Suprapubic skin (tissue), 4 donors: ENCODE data around the gene PTGER1. TPM values are rescaled to one million over a fixed set of nuclear protein-coding genes. Genes with fewer than 3 reads are reported as not detected.
"Not testable (repeated sequence)": the region's sequence is repeated elsewhere in the genome, so short reads cannot be mapped to it uniquely, and the experiment has no call there.

ENCODE experiments used
- DNase-seq, 2 donors: peaks; one replicate each; pipeline ENCODE4 v3.0.0-alpha.2; 2019; ENCODE audit warnings: low spot score in 2 of 2
- H3K27ac ChIP-seq: fragments of 200-600 bp; sonication (generic); one replicate; pipeline ENCODE4 v1.5.1; 2019
- H3K27me3 ChIP-seq: fragments of 200-600 bp; sonication (generic); one replicate; pipeline ENCODE4 v1.5.1; 2019
- H3K36me3 ChIP-seq: fragments of 200-600 bp; sonication (generic); one replicate; pipeline ENCODE4 v1.5.1; 2019
- H3K4me1 ChIP-seq: fragments of 200-600 bp; sonication (generic); one replicate; pipeline ENCODE4 v1.5.1; 2019
- H3K4me3 ChIP-seq: fragments of 200-600 bp; sonication (generic); one replicate; pipeline ENCODE4 v1.5.1; 2019; ENCODE audit warnings: mild to moderate bottlenecking
- H3K9me3 ChIP-seq: fragments of 200-600 bp; sonication (generic); one replicate; pipeline ENCODE4 v1.5.1; 2019
- CTCF ChIP-seq, 2 donors: fragments of 200-600 bp in 1 of 2; fragments of 450-650 bp in 1 of 2; sonication (generic) in 1 of 2; IDR thresholded peaks; one replicate each; pipeline ENCODE4 v1.5.1; 2016 to 2019; ENCODE audit warnings: antibody characterized with exemption in 2 of 2, mild to moderate bottlenecking in 1 of 2, moderate library complexity in 1 of 2
- EP300 ChIP-seq: sonication (generic); formaldehyde crosslinking; IDR thresholded peaks from one replicate; pipeline ENCODE4 v1.6.1; 2017; ENCODE audit warnings: antibody characterized with exemption
- POLR2A ChIP-seq, 2 donors: fragments of 450-650 bp; IDR thresholded peaks; one replicate each; pipeline ENCODE4 v1.6.1; 2017; ENCODE audit warnings: antibody characterized with exemption in 2 of 2, mild to moderate bottlenecking in 2 of 2, moderate library complexity in 2 of 2
- POLR2AphosphoS5 ChIP-seq, 3 donors: sonication (generic); formaldehyde crosslinking; IDR thresholded peaks; one replicate each; pipeline ENCODE4 v1.6.1; 2017; ENCODE audit warnings: antibody characterized with exemption in 3 of 3
- WGBS: methylation state at CpG from one replicate; pipeline ENCODE4 v1.1.5; 2018; 5-methylcytosine and 5-hydroxymethylcytosine counted together
- total RNA-seq, 4 donors: library from RNA; depleted of rRNA; stranded (reverse); fragments of >200 nt; gene quantifications; one replicate each; pipeline ENCODE4 v1.1.0, GENCODE V29; 2016

PTGER1 gene
- total RNA-seq, 4 donors from 2014 or later, result 0.47 TPM; not detected in 3

- no peaks in the 10 kb centered on the region for H3K9me3 ChIP-seq
- WGBS, result 55% methylated on average over 3 of the region's 9 CpGs
- peaks cover 14% of the 10 kb centered on the region for H3K4me1 ChIP-seq
- H3K36me3 ChIP-seq, result peaks cover 74% of the 10 kb centered on the region
- no peak for TF ChIP-seq CTCF (IDR thresholded peaks at IDR 0.05)
- TF ChIP-seq POLR2AphosphoS5 (IDR thresholded peaks at IDR 0.05), result no peak
- TF ChIP-seq POLR2A (IDR thresholded peaks at IDR 0.05), result no peak
- TF ChIP-seq EP300, result no peak
- H3K4me3 ChIP-seq, result no peak overlapping the region
- peaks cover 5% of the 10 kb centered on the region for H3K27me3 ChIP-seq
- no peak overlapping the region for H3K27ac ChIP-seq
- DNase-seq, result no peak
Observed at GRCh38 chr19:14467816-14468215, 7.3 kb downstream of the PTGER1 start.

- peaks cover 77% of the 10 kb centered on the region for H3K36me3 ChIP-seq
- peaks cover 10% of the 10 kb centered on the region for H3K4me1 ChIP-seq
- TF ChIP-seq CTCF (IDR thresholded peaks at IDR 0.05) (no peak), POLR2A (IDR thresholded peaks at IDR 0.05) (no peak), POLR2AphosphoS5 (IDR thresholded peaks at IDR 0.05) (no peak)
- H3K27ac ChIP-seq, result no peak overlapping the region
- 84% methylated on average over 9 of the region's 12 CpGs for WGBS
- H3K4me3 ChIP-seq, result no peak overlapping the region
- DNase-seq, result no peak
- peaks cover 1% of the 10 kb centered on the region for H3K27me3 ChIP-seq
- H3K9me3 ChIP-seq, result no peaks in the 10 kb centered on the region
Observed at GRCh38 chr19:14467391-14467790, 7.8 kb downstream of the PTGER1 start.

GRCh38 chr19:14463747-14464146 is 11.4 kb downstream of the PTGER1 start:
- WGBS, result 93% methylated on average over 3 of the region's 21 CpGs
- TF ChIP-seq CTCF (IDR thresholded peaks at IDR 0.05), result no peak
- TF ChIP-seq POLR2AphosphoS5 (IDR thresholded peaks at IDR 0.05), result no peak
- no peak for TF ChIP-seq EP300
- TF ChIP-seq POLR2A (IDR thresholded peaks at IDR 0.05), result no peak

GRCh38 chr19:14462401-14462800 is 12.8 kb downstream of the PTGER1 start:
- not testable (repeated sequence) for H3K4me3 ChIP-seq, H3K4me1 ChIP-seq, H3K27ac ChIP-seq, DNase-seq, H3K27me3 ChIP-seq, H3K9me3 ChIP-seq
- peaks cover 59% of the 10 kb centered on the region for H3K36me3 ChIP-seq
- 94% methylated on average over 7 of the region's 7 CpGs for WGBS

More at GRCh38 chr19:14463747-14464146, 11.4 kb downstream of the PTGER1 start:
- no peaks in the 10 kb centered on the region for H3K4me1 ChIP-seq
- peaks cover 64% of the 10 kb centered on the region for H3K36me3 ChIP-seq
- H3K4me3 ChIP-seq, result no peak overlapping the region
- H3K27ac ChIP-seq, result no peak overlapping the region
- no peaks in the 10 kb centered on the region for H3K9me3 ChIP-seq
- no peaks in the 10 kb centered on the region for H3K27me3 ChIP-seq
- no peak for DNase-seq

GRCh38 chr19:14460935-14461334 is 14.2 kb downstream of the PTGER1 start:
- Histone ChIP-seq H3K27me3 (no peaks in the 10 kb centered on the region), H3K9me3 (no peaks in the 10 kb centered on the region), H3K36me3 (peaks cover 44% of the 10 kb centered on the region), H3K4me3 (no peak overlapping the region), H3K27ac (no peak overlapping the region), H3K4me1 (no peaks in the 10 kb centered on the region)
- no peak for DNase-seq
- TF ChIP-seq POLR2AphosphoS5 (IDR thresholded peaks at IDR 0.05) (no peak), EP300 (no peak), CTCF (IDR thresholded peaks at IDR 0.05) (no peak), POLR2A (IDR thresholded peaks at IDR 0.05) (no peak)
- WGBS, result 90% methylated on average over 2 of the region's 2 CpGs

GRCh38 chr19:14459703-14460102 is 15.5 kb downstream of the PTGER1 start:
- TF ChIP-seq POLR2AphosphoS5 (IDR thresholded peaks at IDR 0.05) (no peak), CTCF (IDR thresholded peaks at IDR 0.05) (no peak), EP300 (no peak), POLR2A (IDR thresholded peaks at IDR 0.05) (no peak)
- Histone ChIP-seq H3K9me3 (no peaks in the 10 kb centered on the region), H3K36me3 (peaks cover 40% of the 10 kb centered on the region), H3K27ac (no peak overlapping the region), H3K27me3 (no peaks in the 10 kb centered on the region), H3K4me1 (no peaks in the 10 kb centered on the region), H3K4me3 (no peak overlapping the region)
- DNase-seq, result no peak
- WGBS, result 71% methylated on average over 5 of the region's 5 CpGs

GRCh38 chr19:14452303-14452702 is 22.9 kb downstream of the PTGER1 start:
- H3K4me1 ChIP-seq, H3K27ac ChIP-seq, H3K27me3 ChIP-seq, H3K9me3 ChIP-seq, DNase-seq, H3K4me3 ChIP-seq: not testable (repeated sequence)
- H3K36me3 ChIP-seq, result peaks cover 65% of the 10 kb centered on the region
- 100% methylated on average over 1 of the region's 3 CpGs for WGBS
